Prostate gland (tissue), 2 donors: Measurements from ENCODE around the gene PFN1.

ENCODE experiments used
- POLR2A ChIP-seq: fragments of 450-650 bp; IDR thresholded peaks from one replicate; pipeline ENCODE4 v1.6.1; 2016; ENCODE audit warnings: antibody characterized with exemption, mild to moderate bottlenecking
- POLR2AphosphoS5 ChIP-seq: sonication (generic); formaldehyde crosslinking; IDR thresholded peaks from one replicate; pipeline ENCODE4 v1.6.1; 2017; ENCODE audit warnings: antibody characterized with exemption
- TF ChIP-seq, protein P1 (sequence below), 4 experiments: fragments of 200-600 bp in 2 of 4; fragments of 450-650 bp in 2 of 4; sonication (generic) in 2 of 4; IDR thresholded peaks; 1 replicate in 3 of 4; 2 replicates in 1 of 4; pipeline ENCODE4 v1.5.1; 2016 to 2019; ENCODE audit warnings: antibody characterized with exemption in 4 of 4, mild to moderate bottlenecking in 2 of 4, moderate library complexity in 2 of 4

DNA sequence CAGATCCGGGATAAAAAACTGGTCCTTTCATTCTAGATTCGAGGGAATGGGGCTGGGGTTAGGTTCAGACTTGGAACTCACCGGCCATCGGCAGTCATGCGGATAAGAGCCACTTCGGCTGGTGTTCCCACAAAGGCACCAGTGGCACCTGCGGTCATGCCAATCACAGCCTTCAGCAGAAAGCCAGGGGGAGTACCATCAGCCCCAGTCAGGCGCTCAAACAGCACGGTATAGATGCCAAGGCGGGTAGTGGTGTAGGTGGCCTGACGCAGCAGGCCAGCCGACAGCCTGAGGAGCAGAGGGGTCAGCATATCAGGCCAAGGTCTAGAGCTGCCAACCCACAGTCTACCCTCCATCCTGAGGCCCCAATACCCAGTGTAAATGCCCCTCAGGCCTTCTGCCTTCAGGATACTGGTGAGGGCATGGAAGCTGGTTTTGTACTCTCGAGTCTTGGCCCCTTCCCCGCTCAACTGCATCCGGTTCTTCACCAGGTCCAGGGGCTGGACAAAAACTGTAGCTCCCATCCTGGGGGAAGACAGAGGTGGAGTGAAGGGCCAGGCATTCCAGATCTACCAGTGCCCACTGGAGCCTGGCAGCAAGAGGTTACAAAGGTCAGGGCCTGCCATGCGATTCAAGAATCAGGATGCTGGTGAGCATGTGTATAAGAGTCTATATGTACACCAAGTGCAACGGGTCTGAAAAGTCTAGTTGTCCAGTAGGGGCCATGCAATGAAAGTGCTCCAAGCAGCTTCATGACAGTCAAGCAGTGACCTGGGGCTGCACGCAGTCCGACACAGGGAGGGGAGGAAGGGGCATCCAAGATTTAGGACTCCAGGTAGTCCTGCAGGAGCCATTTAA lies 9.4 kb downstream of the PFN1 start:
- TF ChIP-seq POLR2A (no peak), POLR2AphosphoS5 (no peak)
- TF ChIP-seq, protein P1, sequence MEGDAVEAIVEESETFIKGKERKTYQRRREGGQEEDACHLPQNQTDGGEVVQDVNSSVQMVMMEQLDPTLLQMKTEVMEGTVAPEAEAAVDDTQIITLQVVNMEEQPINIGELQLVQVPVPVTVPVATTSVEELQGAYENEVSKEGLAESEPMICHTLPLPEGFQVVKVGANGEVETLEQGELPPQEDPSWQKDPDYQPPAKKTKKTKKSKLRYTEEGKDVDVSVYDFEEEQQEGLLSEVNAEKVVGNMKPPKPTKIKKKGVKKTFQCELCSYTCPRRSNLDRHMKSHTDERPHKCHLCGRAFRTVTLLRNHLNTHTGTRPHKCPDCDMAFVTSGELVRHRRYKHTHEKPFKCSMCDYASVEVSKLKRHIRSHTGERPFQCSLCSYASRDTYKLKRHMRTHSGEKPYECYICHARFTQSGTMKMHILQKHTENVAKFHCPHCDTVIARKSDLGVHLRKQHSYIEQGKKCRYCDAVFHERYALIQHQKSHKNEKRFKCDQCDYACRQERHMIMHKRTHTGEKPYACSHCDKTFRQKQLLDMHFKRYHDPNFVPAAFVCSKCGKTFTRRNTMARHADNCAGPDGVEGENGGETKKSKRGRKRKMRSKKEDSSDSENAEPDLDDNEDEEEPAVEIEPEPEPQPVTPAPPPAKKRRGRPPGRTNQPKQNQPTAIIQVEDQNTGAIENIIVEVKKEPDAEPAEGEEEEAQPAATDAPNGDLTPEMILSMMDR (IDR thresholded peaks at IDR 0.05): no peak
